Ishikawa (cell line): ENCODE measurements around the gene MOB3C.

Source experiments
- CEBPB ChIP-seq: IDR thresholded peaks from 2 replicates; pipeline ENCODE4 v1.6.1; 2012
- CREB1 ChIP-seq: IDR thresholded peaks from 2 replicates; pipeline ENCODE4 v1.6.1; 2012; ENCODE audit warnings: low read depth
- EGR1 ChIP-seq: IDR thresholded peaks from 2 replicates; pipeline ENCODE4 v1.6.1; 2012
- EP300 ChIP-seq: IDR thresholded peaks from 2 replicates; pipeline ENCODE4 v1.6.1; 2012; ENCODE audit warnings: borderline replicate concordance
- MAX ChIP-seq: IDR thresholded peaks from 2 replicates; pipeline ENCODE4 v1.6.1; 2012
- NFIC ChIP-seq: IDR thresholded peaks from 2 replicates; pipeline ENCODE4 v1.6.1; 2012
- RAD21 ChIP-seq: IDR thresholded peaks from 2 replicates; pipeline ENCODE4 v1.6.1; 2012; ENCODE audit warnings: low read depth
- REST ChIP-seq: IDR thresholded peaks from 2 replicates; pipeline ENCODE4 v1.6.1; 2012; ENCODE audit warnings: low read depth, mild to moderate bottlenecking
- TCF12 ChIP-seq: IDR thresholded peaks from 2 replicates; pipeline ENCODE4 v1.6.1; 2012; ENCODE audit warnings: low read depth
- USF1 ChIP-seq: IDR thresholded peaks from 2 replicates; pipeline ENCODE4 v1.6.1; 2012
- YY1 ChIP-seq: IDR thresholded peaks from 2 replicates; pipeline ENCODE4 v1.6.1; 2012; ENCODE audit warnings: low read depth

GRCh38 chr1:46575778-46576177 is 40.8 kb downstream of the MOB3C start:
- TF ChIP-seq NFIC (no peak), CREB1 (no peak), YY1 (no peak), EGR1 (no peak), CEBPB (no peak), TCF12 (no peak), REST (no peak), RAD21 (no peak), EP300 (no peak), MAX (no peak), USF1 (no peak)
